ENCODE data around the gene ASCL5. TPM values are rescaled to one million over a fixed set of nuclear protein-coding genes. Genes with fewer than 3 reads are reported as not detected.

The ASCL5 gene
- total RNA-seq, 2 experiments from 2014 or later = not detected

GRCh38 chr1:201137579-201138310 is 10.8 kb upstream of the ASCL5 start:
- Mint-ChIP-seq H3K4me3 (no peak overlapping the region), H3K27me3 (no peaks in the 10 kb centered on the region), H3K27ac (no peak overlapping the region), H3K9me3 (no peaks in the 10 kb centered on the region), H3K36me3 (ENCODE audit: low read depth) (no peaks in the 10 kb centered on the region), H3K4me1 (no peaks in the 10 kb centered on the region)
- no peak for DNase-seq
- ChIA-PET CTCF (interaction anchor here (1.3 to 1.4 kb wide), 3 partner anchors 9 to 19 kb away, joined by 3 to 5 read pairs (median 3); partner anchors contain the start of gene TMEM9), POLR2A (no interaction called here)

DNA sequence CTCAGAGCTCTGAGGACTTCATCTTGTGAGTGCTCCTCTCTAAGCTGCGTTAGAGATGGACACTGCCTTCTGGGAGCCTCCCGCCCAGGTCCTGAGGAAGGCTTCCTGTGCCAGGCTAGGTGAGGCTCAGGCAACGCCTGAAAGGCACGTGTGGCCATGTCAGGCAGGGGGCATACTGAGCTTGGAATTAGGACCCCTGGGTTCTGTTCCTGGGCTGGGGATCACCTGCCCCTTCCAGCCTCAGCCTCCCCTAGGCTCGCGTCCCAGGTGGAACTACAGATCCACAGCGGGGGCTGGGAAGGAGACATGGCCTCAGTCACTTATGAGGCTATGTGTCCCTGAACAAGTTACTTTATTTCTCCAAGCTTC is 10.0 kb upstream of the ASCL5 start:
- ChIA-PET CTCF (interaction anchor here (0.5 to 1.3 kb wide), 3 partner anchors 10 to 294 kb away, joined by 3 to 5 read pairs (median 4); no protein-coding TSS in a partner anchor), POLR2A (no interaction called here)
- no peaks in the 10 kb centered on the region for H3K27me3 Mint-ChIP-seq
- no peak overlapping the region for H3K27ac Mint-ChIP-seq
- H3K9me3 Mint-ChIP-seq = no peaks in the 10 kb centered on the region
- no peaks in the 10 kb centered on the region for H3K4me1 Mint-ChIP-seq
- DNase-seq = no peak
- no peak overlapping the region for H3K4me3 Mint-ChIP-seq
- H3K36me3 Mint-ChIP-seq (ENCODE audit: low read depth) = no peaks in the 10 kb centered on the region

- CTCF ChIA-PET = interaction anchor here (0.5 to 1.3 kb wide), 4 partner anchors 10 to 293 kb away, joined by 3 to 5 read pairs (median 4); no protein-coding TSS in a partner anchor
- Mint-ChIP-seq H3K36me3 (ENCODE audit: low read depth) (no peaks in the 10 kb centered on the region), H3K4me3 (no peak overlapping the region), H3K27me3 (no peaks in the 10 kb centered on the region), H3K27ac (no peak overlapping the region), H3K9me3 (no peaks in the 10 kb centered on the region), H3K4me1 (no peaks in the 10 kb centered on the region)
- DNase-seq = no peak
- POLR2A ChIA-PET = no interaction called here
Observed at GRCh38 chr1:201136355-201137023, 9.5 kb upstream of the ASCL5 start.

GRCh38 chr1:201134405-201134804 is 7.4 kb upstream of the ASCL5 start:
- no peak overlapping the region for H3K27ac Mint-ChIP-seq
- CTCF ChIA-PET = no interaction called here
- H3K4me3 Mint-ChIP-seq = no peak overlapping the region

GRCh38 chr1:201131398-201131797 is 4.4 kb upstream of the ASCL5 start:
- H3K36me3 Mint-ChIP-seq (ENCODE audit: low read depth) = no peaks in the 10 kb centered on the region
- no peak overlapping the region for H3K4me3 Mint-ChIP-seq
- ChIA-PET POLR2A (no interaction called here), CTCF (no interaction called here)
- no peak for DNase-seq
- no peaks in the 10 kb centered on the region for H3K27me3 Mint-ChIP-seq
- no peak overlapping the region for H3K27ac Mint-ChIP-seq
- no peaks in the 10 kb centered on the region for H3K4me1 Mint-ChIP-seq
- no peaks in the 10 kb centered on the region for H3K9me3 Mint-ChIP-seq

More at GRCh38 chr1:201134405-201134804, 7.4 kb upstream of the ASCL5 start:
- POLR2A ChIA-PET = interaction anchor here (0.6 kb wide), 1 partner anchor 92 kb away, joined by 5 read pairs; no protein-coding TSS in a partner anchor
- Mint-ChIP-seq H3K27me3 (no peaks in the 10 kb centered on the region), H3K4me1 (no peaks in the 10 kb centered on the region), H3K9me3 (no peaks in the 10 kb centered on the region), H3K36me3 (ENCODE audit: low read depth) (no peaks in the 10 kb centered on the region)
- no peak for DNase-seq

DNA sequence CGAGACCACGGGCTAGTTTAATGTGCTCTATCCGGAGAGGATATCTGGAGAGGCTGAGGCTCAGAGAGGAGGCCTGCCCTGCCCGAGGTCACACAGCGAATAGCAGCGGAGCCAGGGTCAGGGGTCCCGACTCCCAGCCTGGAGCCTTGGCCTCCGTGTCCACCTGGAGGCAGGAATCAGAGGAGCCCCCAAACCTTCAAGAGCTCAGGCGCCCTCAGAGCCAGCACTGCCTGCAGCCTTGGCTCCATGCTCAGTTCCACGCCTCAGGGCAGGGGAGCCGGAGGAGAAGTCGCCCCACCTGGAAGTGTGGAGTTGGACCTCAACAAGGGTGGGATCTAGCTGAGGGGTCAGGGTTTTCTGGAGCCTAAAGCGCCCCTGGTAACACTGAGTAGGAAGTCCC is 2.0 kb upstream of the ASCL5 start:
- Mint-ChIP-seq H3K27me3 (peaks cover 7% of the 10 kb centered on the region), H3K4me1 (no peaks in the 10 kb centered on the region), H3K9me3 (no peaks in the 10 kb centered on the region), H3K4me3 (no peak overlapping the region), H3K36me3 (ENCODE audit: low read depth) (no peaks in the 10 kb centered on the region), H3K27ac (no peak overlapping the region)
- DNase-seq = no peak
- ChIA-PET POLR2A (no interaction called here), CTCF (interaction anchor here (0.6 to 2.2 kb wide), 2 partner anchors 10 to 51 kb away, joined by 3 to 11 read pairs; no protein-coding TSS in a partner anchor)

GRCh38 chr1:201128476-201128875 is 1.5 kb upstream of the ASCL5 start:
- POLR2A ChIA-PET = no interaction called here
- Mint-ChIP-seq H3K4me1 (no peaks in the 10 kb centered on the region), H3K36me3 (ENCODE audit: low read depth) (no peaks in the 10 kb centered on the region), H3K27me3 (peaks cover 10% of the 10 kb centered on the region), H3K27ac (no peak overlapping the region), H3K9me3 (no peaks in the 10 kb centered on the region), H3K4me3 (no peak overlapping the region)
- no peak for DNase-seq
- CTCF ChIA-PET = interaction anchor here (2.2 kb wide), 1 partner anchor 10 kb away, joined by 11 read pairs; no protein-coding TSS in a partner anchor

DNA sequence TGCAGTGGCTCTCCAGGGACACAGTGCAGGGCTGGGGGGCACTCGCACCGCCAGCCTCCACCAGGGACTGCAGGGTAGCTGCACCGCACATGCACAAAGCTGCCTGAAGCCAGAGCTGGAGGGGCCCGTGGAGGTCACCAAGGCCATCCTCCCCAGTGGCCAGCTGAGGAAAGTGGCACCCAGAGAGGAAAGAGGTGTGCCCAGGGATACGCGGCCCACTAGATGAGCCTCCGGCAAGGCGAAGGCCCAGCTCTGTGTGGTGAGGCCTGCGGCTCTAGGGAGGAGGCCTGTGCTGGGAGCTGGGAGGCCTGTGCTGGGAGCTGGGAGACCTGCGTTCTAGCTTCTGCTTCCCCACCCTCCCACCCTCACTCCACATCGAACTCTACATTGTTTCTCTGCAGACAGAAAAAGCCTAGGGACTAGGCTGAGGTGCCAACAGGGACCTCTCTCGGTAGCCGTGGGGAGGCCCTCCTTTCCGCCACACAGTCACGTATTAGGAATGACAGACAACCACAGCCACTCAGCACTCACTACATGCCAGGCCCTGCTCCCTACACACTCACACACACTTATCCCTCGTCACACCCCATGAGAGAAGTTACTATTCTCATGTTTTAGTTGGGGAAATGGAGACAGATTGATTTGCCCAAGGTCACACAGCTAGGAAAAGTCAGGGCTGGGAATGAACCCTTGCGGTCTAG is 921 bp upstream of the ASCL5 start:
- H3K27ac Mint-ChIP-seq = no peak overlapping the region
- no peak overlapping the region for H3K4me3 Mint-ChIP-seq
- no peaks in the 10 kb centered on the region for H3K4me1 Mint-ChIP-seq
- CTCF ChIA-PET = interaction anchor here (2.2 kb wide), 1 partner anchor 9 kb away, joined by 11 read pairs; no protein-coding TSS in a partner anchor
- POLR2A ChIA-PET = no interaction called here
- H3K9me3 Mint-ChIP-seq = no peaks in the 10 kb centered on the region
- no peak for DNase-seq
- no peaks in the 10 kb centered on the region for H3K36me3 Mint-ChIP-seq (ENCODE audit: low read depth)
- peaks cover 10% of the 10 kb centered on the region for H3K27me3 Mint-ChIP-seq

DNA sequence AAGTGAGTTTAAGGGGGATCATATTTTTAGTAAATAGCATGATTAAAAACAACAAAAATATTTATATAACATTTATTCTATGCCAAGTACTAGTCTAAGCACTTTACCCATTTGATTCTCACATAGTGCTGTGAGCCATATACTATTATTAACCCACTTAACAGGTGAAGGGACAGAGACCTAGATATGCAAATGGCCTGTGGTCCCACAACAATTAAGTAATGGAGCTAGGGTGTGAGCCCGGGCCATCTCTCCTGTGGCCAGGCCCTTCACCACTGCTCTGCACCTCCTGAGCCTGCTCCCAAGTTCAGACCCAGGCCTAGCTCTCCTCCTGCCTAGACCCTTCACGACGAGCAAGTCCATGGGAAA is 537 bp downstream of the ASCL5 start:
- Mint-ChIP-seq H3K27ac (no peak overlapping the region), H3K36me3 (ENCODE audit: low read depth) (no peaks in the 10 kb centered on the region), H3K4me3 (no peak overlapping the region), H3K27me3 (peaks cover 17% of the 10 kb centered on the region), H3K4me1 (no peaks in the 10 kb centered on the region), H3K9me3 (no peaks in the 10 kb centered on the region)
- ChIA-PET POLR2A (no interaction called here), CTCF (interaction anchor here (0.6 to 1.5 kb wide), 3 partner anchors 12 to 187 kb away, joined by 3 to 5 read pairs (median 3); partner anchors contain the start of gene CACNA1S)
- no peak for DNase-seq

DNA sequence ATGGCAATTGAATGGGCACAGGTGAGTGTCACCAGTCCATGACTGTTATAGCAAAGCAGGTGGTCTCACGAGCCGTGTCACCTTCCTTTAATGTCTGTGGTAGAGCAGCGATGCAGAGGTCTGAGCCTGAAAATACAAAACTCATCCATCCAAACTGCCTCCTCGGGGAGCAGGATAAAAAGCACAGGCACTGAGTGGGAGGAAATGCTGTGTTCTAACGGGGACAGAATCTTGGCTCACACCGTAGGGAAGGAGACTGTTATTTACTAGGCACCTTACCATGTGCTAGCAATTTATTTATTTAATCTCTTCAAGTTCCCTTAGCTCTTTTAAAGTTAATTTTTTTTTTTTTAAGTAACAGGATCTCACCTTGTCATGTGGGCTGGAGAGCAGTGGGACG is 1.2 kb downstream of the ASCL5 start:
- DNase-seq = no peak
- Mint-ChIP-seq H3K4me3 (no peak overlapping the region), H3K36me3 (ENCODE audit: low read depth) (no peaks in the 10 kb centered on the region), H3K27me3 (peaks cover 20% of the 10 kb centered on the region), H3K4me1 (no peaks in the 10 kb centered on the region), H3K27ac (no peak overlapping the region), H3K9me3 (no peaks in the 10 kb centered on the region)
- ChIA-PET CTCF (interaction anchor here (0.6 to 1.5 kb wide), 3 partner anchors 11 to 187 kb away, joined by 3 to 5 read pairs (median 3); partner anchors contain the start of gene CACNA1S), POLR2A (no interaction called here)

- ChIA-PET POLR2A (no interaction called here), CTCF (no interaction called here)
- H3K36me3 Mint-ChIP-seq (ENCODE audit: low read depth) = no peaks in the 10 kb centered on the region
- peaks cover 2% of the 10 kb centered on the region for H3K4me1 Mint-ChIP-seq
- no peak overlapping the region for H3K4me3 Mint-ChIP-seq
- peaks cover 22% of the 10 kb centered on the region for H3K27me3 Mint-ChIP-seq
- no peak for DNase-seq
- no peak overlapping the region for H3K27ac Mint-ChIP-seq
- no peaks in the 10 kb centered on the region for H3K9me3 Mint-ChIP-seq
Observed at GRCh38 chr1:201125019-201125418, 2.0 kb downstream of the ASCL5 start.

DNA sequence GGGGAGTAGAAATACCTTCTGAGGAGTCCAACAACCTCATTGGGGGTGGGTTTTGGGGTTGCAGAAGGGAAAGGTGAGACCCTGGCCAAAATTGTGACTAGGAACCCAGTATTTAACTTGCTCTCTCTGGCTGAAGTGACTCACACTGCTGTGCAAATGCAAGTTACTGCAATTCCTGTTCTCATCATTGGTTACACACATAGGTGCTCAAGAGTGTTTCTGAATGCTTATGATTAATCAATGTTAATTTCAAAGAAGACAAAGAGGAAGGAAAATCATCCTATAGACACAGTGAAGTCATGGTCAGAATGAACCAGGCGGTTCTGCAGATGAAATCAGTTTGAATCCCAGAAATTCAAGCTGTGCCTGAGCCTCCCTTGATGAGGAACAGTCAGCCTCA is 3.1 kb downstream of the ASCL5 start:
- H3K4me1 Mint-ChIP-seq = peaks cover 5% of the 10 kb centered on the region
- DNase-seq = no peak
- no peak overlapping the region for H3K27ac Mint-ChIP-seq
- POLR2A ChIA-PET = no interaction called here
- H3K36me3 Mint-ChIP-seq (ENCODE audit: low read depth) = no peaks in the 10 kb centered on the region
- no peaks in the 10 kb centered on the region for H3K9me3 Mint-ChIP-seq
- peaks cover 22% of the 10 kb centered on the region for H3K27me3 Mint-ChIP-seq
- CTCF ChIA-PET = no interaction called here
- H3K4me3 Mint-ChIP-seq = no peak overlapping the region

Measured in activated CD4-positive, alpha-beta T cell treated with anti-CD3 and anti-CD28 coated beads, Interleukin-2, amount 10 ng/mL, durations not matched to agents 7 days and 5 days (primary cell).